Adrenal gland (tissue), 5 donors: ENCODE measurements around the gene M1AP.

Source experiments
- POLR2A ChIP-seq, 2 donors: fragments of 450-650 bp; IDR thresholded peaks; one replicate each; pipeline ENCODE4 v1.6.1; 2017; ENCODE audit warnings: antibody characterized with exemption in 2 of 2, mild to moderate bottlenecking in 2 of 2, moderate library complexity in 1 of 2
- TF ChIP-seq, protein P1 (sequence below), 6 experiments: fragments of 450-650 bp in 4 of 6; fragments of 200-600 bp in 2 of 6; sonication (generic) in 1 of 6; IDR thresholded peaks; 1 replicate in 5 of 6; 2 replicates in 1 of 6; pipeline versions ENCODE4 v1.5.1 to v1.8.0; 2016 to 2021; ENCODE audit warnings: antibody characterized with exemption in 6 of 6, mild to moderate bottlenecking in 2 of 6, moderate library complexity in 1 of 6
- donor health status: DM: no; HTN: no; CAD: no.

DNA sequence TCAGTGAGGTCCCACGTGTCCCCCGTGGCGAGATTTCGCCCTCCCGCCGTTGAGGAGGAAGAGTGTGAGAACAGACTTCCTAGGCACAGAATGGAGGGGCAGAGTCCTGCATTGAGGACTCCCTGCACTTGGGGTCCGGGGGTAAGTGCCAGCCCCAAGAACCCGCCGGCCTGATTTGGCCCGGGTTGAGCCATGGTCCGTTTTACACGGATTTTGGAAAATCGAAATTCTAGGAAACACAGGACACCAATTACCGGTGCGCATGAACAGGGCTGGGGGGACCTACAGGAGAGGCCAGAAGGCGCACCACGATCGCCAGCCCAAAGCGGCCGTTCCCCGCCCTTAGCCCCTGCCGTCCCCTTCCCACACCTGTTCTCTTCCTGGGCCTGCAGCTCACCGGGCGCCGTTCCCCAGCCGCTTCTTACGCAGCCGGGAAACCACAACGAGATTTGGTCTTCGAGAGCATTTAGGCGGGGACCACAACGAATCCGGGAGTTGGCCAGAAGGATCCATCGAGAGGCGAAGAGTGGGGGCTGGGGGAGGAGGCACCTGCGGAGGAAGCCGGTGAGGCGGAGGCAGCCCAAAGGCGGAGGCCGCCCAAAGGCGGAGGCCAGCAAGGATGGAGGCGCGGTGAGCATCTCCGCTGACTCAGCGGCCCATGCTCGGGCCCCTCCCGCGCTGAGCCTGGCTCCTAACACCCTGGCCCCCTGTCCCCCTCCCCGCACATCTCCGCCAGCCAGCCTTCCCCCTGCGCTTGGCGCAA, 134.3 kb downstream of the M1AP start:
- TF ChIP-seq, protein P1, sequence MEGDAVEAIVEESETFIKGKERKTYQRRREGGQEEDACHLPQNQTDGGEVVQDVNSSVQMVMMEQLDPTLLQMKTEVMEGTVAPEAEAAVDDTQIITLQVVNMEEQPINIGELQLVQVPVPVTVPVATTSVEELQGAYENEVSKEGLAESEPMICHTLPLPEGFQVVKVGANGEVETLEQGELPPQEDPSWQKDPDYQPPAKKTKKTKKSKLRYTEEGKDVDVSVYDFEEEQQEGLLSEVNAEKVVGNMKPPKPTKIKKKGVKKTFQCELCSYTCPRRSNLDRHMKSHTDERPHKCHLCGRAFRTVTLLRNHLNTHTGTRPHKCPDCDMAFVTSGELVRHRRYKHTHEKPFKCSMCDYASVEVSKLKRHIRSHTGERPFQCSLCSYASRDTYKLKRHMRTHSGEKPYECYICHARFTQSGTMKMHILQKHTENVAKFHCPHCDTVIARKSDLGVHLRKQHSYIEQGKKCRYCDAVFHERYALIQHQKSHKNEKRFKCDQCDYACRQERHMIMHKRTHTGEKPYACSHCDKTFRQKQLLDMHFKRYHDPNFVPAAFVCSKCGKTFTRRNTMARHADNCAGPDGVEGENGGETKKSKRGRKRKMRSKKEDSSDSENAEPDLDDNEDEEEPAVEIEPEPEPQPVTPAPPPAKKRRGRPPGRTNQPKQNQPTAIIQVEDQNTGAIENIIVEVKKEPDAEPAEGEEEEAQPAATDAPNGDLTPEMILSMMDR (IDR thresholded peaks at IDR 0.05), result no peak
- TF ChIP-seq POLR2A (IDR thresholded peaks at IDR 0.05), result no peak
